HG03521 (cell line): Measurements from ENCODE around the gene HYKK.
A peak's percentile ranks its signal among the peaks of the same experiment; 100 is the strongest.
"Not testable (repeated sequence)": the region's sequence is repeated elsewhere in the genome, so short reads cannot be mapped to it uniquely, and the experiment has no call there.

ENCODE experiments used
- ATAC-seq: cut with Tn5 transposase; IDR thresholded peaks from one replicate; pipeline ENCODE4 v1.9.1; 2021; ENCODE audit warnings: mild to moderate bottlenecking, moderate library complexity; ENCODE audit not compliant: unreplicated experiment

Gene HYKK

DNA sequence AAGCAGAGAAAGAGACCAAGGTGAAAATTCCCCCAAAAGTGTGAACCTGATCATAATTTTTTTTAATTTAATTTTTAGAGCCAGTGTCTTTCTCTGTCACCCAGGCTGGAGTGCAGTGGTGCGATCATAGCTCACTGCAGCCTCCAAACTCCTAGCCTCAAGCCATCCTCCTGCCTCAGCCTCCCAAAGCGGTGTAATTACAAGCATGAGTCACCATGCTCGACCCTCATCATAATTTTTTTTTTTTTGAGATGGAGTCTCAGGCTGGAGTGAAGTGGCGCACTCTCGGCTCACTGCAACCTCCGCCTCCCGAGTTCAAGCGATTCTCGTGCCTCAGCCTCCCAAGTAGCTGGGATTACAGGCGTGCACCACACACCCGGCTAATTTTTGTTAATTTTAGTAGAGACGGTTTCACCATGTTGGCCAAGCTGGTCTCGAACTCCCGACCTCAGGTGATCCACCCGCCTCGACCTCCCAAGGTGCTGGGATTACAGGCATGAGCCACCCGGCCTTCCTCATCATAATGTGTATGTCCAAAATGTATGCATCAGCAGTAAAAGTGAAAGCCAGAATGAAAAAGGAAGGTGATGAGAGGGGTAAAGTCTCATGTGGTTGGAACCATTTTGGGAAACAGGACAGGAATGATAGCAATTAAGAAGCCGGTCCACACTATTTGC, 32.2 kb downstream of the HYKK start:
- ATAC-seq, result not testable (repeated sequence)

DNA sequence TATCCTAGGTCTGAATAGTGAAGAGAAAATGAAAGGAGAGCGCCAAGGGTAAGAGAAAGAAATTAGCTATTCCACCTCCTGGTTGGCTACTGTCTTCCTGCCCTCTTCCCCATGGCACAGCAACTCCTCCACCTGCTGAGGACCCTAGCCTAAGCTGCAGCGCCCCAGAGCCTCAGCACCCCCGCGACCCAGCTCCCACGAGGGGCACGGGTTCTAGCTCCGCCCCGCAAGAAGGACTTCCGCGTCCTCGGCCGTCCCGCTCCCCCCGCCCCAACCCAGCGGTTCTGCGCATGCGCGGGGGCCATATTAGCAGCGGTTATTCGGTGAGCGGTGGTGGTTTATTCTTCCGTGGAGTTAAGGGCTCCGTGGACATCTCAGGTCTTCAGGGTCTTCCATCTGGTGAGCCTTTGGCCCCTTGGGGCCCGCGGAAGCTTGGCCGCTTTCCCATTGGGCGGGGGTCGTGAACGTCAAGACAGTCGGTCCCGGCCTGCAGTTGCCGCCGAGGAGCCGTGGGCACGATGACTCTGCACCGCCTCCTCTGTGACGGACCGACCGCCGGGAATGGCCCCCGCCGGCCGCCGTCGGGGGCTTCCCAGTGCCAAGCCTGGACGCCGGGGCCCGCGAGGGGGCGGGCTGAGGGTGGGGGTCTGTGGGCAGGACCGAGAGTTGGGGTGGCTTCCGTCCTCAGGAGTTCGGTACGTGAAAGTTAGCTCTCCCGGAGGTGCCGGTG, 32.9 kb downstream of the HYKK start, which contains the start of gene PSMA4:
PSMA4 (plus strand) TSS at position 304 of the 730 bp plus-strand sequence. CDS start 1,484 bp downstream, outside the sequence.
- peak; percentile 82 for ATAC-seq

DNA sequence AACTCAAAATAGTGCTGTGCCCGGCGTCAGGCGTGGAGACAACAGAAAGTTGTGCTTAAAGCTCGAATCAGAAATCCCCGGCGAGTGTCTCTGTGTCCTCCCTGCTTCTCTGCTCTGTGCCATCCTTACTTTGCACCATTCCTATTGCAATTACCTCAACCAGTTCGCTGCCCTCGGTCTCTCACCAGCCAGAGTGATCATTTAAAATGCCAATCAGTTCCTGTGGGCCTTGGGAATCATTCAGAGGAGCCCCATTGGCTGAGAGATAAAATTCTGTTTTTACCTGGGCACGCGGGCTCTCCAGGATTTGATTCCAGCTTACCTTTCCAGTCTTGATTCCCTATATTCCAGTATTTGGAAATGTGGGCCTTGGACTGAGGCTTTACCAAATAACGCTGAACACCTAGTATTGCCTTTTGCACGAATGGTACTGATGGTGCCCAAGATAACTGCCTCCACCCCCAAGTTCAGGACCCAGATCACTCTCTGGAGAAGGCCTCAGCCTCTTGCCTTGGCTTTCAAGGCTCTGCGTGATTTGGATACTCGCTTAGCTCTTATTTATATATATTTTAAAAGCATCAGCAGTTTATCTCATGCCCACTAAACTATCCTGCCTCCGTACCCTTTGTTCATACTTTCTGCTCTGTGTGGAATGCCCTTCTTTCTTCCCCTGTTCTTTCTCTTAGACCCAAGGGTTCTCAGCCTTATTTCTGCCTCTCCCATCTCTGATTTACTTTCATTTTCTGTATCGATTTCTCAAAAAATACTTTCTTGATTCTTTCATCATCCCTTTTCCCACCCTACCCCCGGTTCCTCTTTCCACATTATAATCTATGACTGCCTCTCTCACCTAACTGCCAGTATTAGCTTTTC, 33.7 kb downstream of the HYKK start:
- no peak for ATAC-seq

DNA sequence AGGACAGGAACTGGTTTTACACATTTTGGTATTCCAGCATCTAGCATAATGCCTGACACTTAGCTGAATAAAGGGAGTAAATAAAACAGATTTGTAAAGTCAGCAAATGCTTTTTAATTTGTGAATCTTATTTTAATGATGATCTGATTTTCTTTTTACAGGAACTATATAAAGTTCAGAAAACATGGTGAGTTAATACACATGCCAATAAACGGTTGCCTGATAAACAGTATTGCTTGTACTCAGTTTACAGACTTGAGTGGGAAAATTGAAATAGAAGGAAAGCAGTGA, 34.3 kb downstream of the HYKK start:
- ATAC-seq, result no peak

DNA sequence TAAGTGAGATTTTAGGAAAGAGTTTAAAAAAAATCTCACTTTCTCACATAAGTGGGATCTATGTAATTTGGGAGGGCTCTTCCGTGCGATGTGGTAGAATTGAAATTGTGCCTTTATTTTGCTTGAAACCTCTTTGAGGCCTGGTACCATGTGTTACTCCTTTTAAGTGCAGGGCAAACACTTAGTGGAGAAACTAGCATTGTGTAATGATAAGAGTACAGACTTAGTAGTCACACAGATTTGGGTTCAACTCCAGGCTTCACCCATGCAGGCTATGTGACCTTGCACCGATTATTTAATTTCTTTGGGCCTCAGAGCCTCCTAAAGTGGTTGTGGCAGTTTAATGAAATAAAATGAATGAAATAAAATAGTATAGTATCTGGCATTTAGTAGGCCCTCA, 35.3 kb downstream of the HYKK start:
- no peak for ATAC-seq

DNA sequence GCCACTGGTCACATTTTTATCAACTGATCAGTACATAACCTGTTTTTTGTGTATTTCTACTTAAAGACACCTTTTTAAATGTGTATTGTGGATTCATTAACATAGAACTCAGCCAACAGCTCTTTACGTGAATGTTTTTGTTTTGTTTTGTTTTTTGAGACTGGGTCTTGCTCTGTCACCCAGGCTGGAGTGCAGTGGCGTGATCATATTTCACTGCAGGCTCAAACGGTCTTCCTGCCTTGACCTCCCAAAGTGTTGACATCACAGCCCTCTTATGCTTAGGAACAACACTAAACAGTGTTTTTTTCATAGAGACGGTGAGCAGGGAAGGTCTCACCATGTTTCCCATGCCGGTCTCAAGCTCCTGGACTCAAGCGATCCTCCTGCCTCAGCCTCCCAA, 42.8 kb downstream of the HYKK start:
- ATAC-seq, result no peak

DNA sequence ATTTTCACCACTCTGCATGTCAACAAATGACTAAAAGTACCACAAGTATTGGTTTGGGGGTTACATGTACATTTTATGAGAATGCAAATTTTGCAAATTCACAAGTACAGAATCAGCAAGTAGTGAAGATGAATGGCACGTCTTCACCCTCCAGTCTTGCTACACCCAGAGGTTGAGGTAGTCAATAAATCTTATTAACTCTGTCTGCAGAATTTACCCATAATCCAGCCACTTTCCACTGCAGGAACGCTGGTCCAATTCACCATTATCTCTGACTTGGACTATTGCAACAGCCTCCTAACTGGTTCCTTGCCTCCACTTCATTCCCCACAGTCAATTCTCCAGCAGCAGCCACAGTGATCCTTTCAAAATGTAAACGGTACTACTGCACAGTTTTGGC, 43.4 kb downstream of the HYKK start:
- ATAC-seq, result no peak

DNA sequence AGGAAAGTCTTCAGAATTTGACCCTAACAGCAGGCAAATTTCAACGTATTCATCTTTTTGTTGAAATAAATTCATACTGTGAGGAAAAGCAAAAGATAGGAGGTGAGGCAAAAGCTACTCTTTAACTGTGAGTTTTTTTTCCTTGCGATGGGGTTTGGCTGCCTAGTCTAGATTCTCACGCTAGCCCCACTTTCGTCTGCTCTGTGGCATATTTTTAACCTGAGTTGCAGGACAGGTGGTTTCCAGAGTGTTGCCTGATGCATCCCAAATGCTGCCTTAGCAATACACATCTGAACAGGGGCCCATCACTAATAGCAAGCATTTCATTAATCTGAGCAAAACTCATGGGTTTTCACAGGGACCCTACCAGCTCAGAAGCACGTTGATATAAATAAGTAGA, 44.5 kb downstream of the HYKK start:
- ATAC-seq, result no peak

DNA sequence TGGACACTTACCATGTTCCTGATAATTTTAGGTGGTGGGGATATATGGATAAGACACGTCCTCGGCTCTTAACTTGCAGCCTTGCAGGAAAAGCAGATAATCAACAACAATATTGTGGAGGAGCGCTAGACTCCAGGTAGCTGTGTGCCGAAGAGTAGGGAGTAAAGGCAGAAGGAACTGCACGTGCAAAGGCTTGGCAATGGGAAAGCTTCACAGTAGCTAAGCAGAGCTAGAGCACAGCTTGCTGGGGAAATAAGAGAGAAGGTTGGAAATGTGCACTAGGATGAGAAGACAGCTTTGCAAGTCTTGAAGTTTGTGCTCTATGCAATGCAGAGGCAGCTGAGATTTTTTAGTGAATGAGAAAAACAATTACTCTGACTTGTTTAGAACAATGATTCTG, 45.2 kb downstream of the HYKK start:
- no peak for ATAC-seq

DNA sequence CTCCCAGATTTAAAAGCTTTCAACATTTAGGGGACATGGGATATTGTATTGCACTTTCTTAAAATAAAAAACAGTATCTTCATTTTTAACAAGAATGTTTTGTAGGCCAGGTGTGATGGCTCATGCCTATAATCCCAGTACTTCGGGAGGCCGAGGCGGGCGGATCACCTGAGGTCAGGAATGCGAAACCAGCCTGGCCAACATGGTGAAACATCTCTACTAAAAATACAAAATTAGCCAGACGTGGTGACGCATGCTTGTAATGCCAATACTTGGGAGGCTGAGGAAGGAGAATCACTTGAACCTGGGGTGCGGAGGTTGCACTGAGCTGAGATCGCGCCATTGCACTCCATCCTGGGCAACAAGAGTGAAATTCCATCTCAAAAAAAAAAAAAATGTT, 52.8 kb downstream of the HYKK start:
- not testable (repeated sequence) for ATAC-seq

DNA sequence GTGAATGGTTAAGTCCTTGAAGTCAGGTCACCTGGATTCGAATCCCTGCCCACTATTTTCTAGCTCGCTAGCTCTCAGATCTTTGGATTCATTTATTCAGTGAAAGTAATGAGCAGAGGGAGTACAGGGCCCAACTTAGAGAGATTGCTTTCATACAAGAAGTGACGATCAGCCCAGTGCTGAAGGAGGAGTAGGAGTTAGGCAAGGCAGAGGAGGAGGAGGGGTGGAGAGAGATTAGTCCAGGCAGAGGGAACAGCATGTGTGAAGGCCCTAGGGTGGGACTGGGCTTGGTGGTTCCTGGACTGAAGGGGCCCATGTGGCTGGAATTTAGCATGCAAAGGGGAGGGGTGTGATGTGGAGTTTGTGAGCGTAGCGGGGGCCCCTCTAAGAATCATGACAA, 54.1 kb downstream of the HYKK start:
- no peak for ATAC-seq

DNA sequence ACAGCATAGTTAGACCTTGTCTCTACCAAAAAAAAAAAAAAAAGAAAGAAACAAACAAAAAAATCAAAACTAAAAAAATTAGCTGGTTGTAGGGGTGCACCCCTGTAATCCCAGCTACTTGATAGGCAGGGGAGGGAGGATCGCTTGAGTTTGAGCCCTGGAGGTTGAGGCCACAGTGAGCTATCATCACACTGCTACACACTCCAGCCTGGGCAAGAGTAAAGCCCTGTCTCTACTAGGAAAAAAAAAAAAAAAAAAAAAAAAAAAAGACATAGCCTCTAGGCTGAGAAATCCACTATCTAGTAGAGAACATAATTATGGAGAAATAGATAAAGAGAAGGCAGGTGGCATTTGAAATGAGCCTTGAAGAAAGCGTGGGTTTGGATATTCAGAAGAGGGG, 55.7 kb downstream of the HYKK start:
- no peak for ATAC-seq

DNA sequence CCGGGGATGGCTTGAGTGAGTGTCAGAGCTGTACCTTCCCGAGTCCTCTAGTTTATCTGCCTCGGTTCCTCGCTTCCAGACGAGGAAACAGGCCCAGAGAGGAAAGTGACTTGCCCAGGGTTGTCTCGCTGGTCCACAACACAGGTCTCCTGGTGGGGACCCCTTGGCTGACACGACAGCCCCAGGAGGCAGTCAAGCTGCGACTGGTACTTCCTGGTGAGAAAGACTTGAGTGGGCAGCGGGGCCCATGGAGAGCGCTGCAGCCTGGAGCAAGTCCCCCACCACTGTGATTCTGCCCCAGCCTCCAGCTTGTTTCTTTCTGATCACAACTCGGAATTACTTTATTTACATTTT, 57.3 kb downstream of the HYKK start:
- ATAC-seq, result peak; percentile 8

DNA sequence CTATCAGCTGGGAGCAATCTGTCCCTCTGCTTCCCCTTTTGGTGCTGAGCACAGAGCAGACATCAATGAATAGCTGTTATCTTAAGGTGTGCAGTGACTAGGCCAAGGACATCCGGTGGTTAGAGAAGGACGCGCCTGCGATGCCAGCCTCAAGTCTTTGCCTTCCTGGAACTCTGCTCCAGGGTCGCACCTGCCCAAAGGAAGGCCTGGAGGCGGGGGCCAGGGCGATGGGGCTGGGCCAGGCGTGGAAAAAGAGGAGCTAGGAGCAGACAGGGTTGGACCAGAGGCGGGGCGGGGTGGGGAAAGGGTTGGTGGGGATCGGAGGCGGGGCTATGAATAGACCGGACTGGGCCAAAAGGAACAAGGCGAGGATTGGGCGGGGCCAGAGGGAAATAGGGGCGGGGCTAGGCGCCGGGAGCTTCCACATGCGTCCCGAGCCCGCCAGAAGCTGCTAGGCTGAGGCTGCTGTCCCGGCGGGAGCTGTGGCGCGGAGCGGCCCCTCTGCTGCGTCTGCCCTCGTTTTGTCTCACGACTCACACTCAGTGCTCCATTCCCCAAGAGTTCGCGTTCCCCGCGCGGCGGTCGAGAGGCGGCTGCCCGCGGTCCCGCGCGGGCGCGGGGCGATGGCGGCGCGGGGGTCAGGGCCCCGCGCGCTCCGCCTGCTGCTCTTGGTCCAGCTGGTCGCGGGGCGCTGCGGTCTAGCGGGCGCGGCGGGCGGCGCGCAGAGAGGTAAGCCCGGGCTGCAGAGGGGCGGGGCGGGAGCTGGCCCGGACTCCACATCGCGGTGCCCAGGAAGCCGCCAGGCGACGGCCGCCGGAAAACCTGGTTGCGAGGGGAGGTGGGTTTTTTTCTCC, 57.9 kb downstream of the HYKK start, which contains the start of gene CHRNA5:
CHRNA5 (plus strand) TSS at position 424 of the 854 bp plus-strand sequence; CDS start at position 624, 200 bp downstream.
- peak; percentile 77 for ATAC-seq

DNA sequence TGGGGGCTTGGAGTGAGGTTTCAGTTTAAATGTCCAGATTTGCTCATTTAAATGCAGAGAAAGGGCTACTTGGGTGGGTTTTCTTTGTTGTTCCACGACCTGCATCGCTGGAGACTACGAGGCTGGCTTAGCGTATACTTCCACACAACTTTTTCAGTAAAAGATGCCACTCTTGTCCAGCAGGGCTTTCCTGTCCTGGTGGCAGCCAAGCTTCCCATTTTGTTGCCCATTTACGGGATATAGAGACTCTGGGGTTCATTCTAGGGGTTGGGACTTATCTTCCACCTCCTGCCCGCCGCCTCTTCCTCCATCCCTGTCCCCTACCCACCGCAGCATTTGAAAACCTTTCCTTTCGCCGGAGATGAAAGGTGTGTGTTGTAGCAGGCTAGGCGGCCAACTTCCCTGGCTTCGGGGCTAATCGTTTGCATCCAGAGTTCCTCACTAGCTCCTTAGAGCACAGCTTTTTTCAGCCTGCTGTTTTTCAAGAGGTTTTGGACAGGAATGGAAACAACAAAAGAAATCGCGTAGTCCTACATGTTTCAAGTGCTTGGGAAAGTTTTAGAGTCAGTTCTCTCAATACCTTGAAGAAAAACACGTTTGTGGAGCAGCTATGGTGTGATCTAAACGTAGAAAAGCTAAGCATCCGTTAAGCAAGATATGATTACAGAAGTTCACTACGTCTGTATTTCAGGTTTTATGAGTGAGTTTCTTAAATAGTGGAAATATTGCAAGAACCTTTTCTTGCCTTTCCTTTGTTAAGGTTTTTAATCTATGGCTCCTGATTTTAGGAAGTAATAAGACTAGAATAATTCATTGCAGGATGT, 58.8 kb downstream of the HYKK start:
- ATAC-seq, result peak; percentile 3

DNA sequence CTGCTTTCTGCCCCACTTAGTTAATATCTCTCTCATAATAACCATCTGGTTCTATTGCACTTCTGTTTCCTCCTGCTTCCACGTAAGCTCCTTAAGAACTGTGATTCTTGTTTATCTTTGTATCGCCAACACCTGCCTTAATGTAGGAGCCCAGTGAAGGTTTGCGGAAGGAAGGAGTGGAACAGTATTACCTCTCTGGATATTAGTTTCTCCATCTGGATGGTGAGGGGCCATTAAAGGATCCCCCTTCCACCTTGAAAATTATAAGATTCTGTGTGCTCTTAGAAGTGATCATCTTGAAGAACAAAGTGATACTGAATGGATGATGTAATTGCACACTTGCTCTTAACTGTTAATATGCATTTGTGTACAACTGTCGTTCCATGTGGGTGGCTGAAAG, 60.2 kb downstream of the HYKK start:
- ATAC-seq, result no peak

DNA sequence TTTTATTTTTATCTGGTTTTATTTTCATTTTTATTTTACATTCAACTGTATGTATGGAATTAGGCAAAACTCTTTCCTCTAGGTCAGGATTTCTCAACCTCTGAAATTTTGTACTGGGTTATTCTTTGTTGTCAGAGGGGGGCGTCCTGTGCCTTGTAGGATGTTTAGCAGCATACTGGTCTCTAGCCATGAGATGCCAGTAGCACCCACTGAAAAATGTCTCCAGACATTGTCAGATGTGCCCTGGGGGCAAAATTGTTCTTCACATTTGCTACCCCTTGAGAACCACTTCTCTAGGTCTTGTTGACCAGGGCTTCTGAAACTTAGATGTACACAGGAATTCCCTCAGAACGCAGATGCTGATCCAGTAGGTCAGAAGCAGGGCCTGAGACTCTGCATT, 63.3 kb downstream of the HYKK start:
- no peak for ATAC-seq

DNA sequence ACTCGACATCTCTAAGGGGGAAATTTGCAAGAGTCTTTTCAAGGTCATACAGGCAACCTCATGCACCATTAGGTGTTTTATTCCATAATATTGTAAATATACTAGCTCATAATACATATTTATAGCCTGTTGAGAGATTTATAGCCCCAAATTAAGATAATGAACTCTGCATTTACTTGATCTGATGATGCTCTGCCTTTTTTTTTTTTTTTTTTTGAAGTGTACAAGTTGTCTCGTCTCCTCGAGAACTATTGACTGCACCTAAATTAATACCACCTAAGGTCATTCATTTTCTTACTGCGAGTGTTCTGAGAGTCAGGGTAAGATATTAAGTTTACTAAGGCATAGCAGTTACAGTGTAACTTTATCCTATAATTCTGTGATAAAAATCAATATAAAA, 64.0 kb downstream of the HYKK start:
- ATAC-seq, result no peak

DNA sequence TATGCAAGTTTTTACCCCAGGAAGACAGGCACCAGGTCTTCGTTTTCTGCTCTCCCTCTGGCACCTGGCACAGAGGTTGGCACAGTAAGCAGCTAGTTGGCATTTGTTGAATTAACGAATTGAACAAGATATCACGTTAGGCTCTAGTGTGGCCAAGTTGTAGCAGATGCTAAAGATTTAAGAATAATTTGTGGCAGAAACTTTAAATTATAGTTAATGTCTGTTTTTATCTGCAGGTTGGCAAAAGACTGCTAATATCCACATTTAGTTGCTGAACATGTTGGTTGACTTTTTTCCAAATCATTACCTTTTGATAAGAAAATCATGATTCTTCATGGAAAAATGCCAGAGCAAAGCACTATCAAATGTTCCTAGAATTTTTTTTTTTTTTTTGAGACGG, 66.0 kb downstream of the HYKK start:
- no peak for ATAC-seq

DNA sequence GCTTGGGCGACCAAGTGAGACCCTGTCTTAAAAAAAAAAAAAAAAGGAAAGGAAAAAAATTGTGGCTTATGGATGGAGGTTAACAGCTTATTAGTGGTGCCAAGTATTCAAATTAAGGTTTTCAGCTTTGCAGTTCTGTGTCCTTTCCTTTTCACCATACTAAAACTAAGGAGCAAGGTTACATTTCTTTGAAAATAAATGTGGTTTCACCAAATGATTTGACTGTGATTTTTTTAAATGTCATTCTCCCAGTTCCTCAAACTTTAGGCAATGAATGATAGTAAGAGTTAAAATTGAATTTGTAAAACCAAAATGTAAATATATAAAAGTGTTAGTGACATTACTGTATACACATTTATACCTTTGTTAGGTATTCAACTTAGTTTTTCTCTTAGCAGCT, 67.6 kb downstream of the HYKK start:
- no peak for ATAC-seq
